GM10248 (cell line): ENCODE data around the gene ALPK3.

Source experiments
- CTCF ChIA-PET: fragments of 300-600 bp; sonication (Branson Sonifier 250); formaldehyde crosslinking; extraction: SDS; loops from one replicate; lab custom pipeline; 2021; ENCODE audit warnings: antibody characterized with exemption; lab: Yijun Ruan, JAX
- POLR2A ChIA-PET: fragments of 350-650 bp; sonication (Branson Sonifier 250); formaldehyde crosslinking; extraction: SDS; loops from one replicate; lab custom pipeline; 2020; ENCODE audit warnings: antibody characterized with exemption; lab: Yijun Ruan, JAX
- DNase-seq: peaks from one replicate; pipeline ENCODE4 v3.0.0; 2012; ENCODE audit errors: extremely low spot score
- TF ChIP-seq, protein P1 (sequence below): IDR thresholded peaks from 2 replicates; pipeline ENCODE4 v1.5.1; 2012; ENCODE audit warnings: mild to moderate bottlenecking, low read depth; ENCODE audit errors: extremely low read depth, missing control alignments, control extremely low read depth

ALPK3 gene

DNA sequence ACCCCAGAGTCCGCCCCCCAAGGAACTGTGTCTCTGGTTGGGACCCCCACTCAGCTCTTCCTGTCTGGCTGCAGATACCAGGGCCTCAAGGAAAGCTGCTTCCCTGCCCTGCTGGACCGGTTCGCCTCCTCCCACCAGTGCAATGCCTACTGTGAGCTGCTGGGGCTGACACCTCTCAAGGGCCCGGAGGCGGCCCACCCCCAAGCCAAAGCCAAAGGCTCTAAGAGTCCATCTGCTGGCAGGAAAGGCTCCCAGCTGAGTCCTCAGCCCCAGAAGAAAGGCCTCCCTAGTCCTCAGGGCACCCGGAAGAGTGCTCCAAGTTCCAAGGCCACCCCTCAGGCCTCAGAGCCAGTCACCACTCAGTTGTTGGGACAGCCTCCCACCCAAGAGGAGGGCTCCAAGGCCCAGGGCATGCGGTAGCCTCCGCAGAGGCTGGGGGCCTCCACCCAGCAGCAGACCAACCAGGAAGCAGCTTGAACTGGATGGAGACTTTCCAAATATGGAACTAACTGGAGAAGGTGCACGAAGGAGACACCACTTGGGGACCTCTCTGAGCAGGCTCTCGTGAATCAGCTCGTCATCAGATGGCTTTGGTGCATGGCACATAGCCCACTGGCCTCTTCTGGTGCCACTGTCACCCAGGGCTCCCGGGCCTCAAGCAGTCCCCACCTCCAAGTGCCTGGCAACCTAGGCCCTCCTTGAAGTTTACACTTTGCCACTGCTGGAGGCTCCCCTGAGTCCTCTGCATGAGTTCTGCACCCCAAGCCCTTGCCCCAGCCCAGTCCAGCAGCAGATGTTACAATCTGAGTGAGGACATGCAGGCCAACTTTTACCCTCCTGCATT lies 51.1 kb downstream of the ALPK3 start:
- CTCF ChIA-PET: interaction anchor here (1.0 to 3.7 kb wide), 3 partner anchors 8 to 269 kb away, joined by 3 to 7 read pairs (median 3); no protein-coding TSS in a partner anchor
- POLR2A ChIA-PET: no interaction called here
- TF ChIP-seq, protein P1, sequence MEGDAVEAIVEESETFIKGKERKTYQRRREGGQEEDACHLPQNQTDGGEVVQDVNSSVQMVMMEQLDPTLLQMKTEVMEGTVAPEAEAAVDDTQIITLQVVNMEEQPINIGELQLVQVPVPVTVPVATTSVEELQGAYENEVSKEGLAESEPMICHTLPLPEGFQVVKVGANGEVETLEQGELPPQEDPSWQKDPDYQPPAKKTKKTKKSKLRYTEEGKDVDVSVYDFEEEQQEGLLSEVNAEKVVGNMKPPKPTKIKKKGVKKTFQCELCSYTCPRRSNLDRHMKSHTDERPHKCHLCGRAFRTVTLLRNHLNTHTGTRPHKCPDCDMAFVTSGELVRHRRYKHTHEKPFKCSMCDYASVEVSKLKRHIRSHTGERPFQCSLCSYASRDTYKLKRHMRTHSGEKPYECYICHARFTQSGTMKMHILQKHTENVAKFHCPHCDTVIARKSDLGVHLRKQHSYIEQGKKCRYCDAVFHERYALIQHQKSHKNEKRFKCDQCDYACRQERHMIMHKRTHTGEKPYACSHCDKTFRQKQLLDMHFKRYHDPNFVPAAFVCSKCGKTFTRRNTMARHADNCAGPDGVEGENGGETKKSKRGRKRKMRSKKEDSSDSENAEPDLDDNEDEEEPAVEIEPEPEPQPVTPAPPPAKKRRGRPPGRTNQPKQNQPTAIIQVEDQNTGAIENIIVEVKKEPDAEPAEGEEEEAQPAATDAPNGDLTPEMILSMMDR: no peak
- no peak for DNase-seq

DNA sequence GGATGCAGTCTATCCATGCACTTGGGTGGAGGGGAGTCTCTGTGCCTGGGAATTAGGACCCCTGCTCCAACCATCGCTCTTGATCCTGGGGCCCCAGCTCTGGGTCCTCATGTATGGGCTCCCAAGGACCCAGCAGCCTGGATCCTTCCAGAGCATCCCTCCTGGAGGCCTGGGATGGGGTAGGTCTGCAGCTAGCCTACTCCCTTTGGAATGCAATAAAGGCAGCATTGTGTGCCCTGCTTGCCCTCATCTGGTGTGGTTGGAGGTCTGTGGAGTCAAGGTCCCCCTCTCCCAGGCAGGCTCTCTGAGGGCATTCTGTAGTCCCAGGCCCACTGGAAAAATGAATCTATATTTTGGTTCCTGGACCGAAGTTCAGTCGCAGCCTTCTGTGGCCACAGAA lies 52.4 kb downstream of the ALPK3 start:
- ChIA-PET CTCF (interaction anchor here (0.8 to 3.7 kb wide), 3 partner anchors 9 to 59 kb away, joined by 3 to 7 read pairs (median 5); no protein-coding TSS in a partner anchor), POLR2A (no interaction called here)
- no peak for DNase-seq
- TF ChIP-seq, protein P1: no peak

DNA sequence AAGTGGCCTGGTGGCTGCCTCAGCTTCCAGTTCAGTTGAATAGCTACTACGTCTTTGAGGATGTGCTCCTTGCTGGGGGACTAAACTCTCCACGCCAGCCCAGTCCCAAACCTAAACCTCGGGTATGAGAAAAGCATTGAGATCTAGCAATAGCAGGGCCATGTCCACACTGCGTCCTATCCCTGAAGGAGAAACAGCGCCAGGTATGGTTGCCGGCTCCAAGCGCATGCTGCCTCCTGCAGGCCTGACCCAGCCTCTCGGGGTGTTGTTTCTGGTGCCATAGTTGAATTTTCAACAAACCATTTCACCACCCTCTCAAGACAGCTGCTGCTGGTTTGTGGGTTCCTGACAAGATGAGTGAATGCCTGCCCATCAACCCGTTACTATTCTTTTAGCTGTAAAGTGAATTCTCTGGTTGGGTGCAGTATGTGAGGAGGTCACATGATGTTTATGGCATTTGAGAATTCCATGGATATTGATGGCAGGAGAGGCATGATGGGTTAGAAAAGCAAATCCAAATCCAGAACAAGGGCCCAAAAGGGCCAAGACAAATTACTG lies 54.4 kb downstream of the ALPK3 start:
- TF ChIP-seq, protein P1: no peak
- POLR2A ChIA-PET: no interaction called here
- no peak for DNase-seq
- CTCF ChIA-PET: interaction anchor here (1.2 to 1.3 kb wide), 2 partner anchors 17 to 25 kb away, joined by 3 to 4 read pairs; no protein-coding TSS in a partner anchor

DNA sequence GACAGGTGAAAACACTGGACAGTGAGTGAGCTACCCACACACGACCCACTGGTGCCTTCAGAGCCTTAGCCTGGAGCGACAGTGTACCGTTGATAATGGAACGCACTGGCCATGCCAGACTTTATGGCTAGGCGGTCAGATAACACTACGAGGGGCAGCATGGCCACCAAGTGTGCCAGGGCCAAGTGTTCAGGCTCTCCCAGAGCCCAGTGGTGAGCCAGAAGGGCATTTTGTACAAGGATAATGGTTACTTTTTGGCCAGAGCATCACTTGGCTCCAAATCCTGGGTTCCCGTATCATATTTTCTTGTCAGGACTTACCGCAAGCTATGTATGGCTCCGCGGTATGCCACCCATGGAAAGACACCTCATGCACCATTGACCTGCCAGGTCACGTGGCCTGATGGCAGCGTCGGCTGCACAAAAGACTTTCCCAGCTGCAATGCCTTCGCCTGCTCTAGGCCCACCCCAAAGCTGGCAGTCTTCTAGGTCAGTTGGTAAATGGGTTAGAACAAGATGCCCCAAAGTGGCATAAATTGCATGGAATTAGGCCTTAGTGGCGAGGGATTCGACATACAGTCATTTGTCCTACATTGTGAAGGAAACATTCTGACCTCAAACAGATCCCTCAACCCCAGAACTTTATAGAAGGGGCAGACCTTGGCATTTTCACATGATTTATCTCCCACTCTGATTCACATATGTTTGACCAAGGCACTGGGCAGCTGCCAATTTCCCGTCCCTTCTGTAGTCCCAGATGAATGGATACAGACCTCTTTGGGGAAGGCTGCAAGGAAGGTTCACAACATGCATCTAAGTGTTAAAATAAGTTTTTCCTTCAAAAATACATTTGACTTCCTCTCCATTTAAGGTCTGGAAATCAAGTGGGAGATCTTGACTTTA lies 55.1 kb downstream of the ALPK3 start:
- TF ChIP-seq, protein P1: no peak
- ChIA-PET POLR2A (no interaction called here), CTCF (interaction anchor here (1.0 to 1.2 kb wide), 2 partner anchors 26 to 56 kb away, joined by 3 read pairs; no protein-coding TSS in a partner anchor)
- no peak for DNase-seq

DNA sequence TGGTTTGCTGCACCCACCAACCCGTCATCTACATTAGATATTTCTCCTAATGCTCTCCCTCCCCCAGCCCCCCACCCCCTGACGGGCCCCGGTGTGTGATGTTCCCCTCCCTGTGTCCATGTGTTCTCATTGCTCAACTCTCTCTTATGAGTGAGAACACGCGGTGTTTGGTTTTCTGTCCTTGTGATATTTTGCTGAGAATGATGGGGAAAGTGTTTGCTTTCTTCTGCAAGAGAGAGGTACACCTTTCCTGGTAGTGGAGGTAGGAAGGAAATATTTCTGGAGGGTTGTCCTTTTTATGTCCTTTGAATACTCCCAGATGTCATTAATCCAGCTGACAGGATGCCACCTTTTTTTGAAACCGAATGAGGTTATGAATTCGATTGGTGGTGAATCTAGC lies 56.8 kb downstream of the ALPK3 start:
- POLR2A ChIA-PET: no interaction called here
- CTCF ChIA-PET: interaction anchor here (2.4 kb wide), 1 partner anchor 9 kb away, joined by 7 read pairs; no protein-coding TSS in a partner anchor
- TF ChIP-seq, protein P1: no peak
- no peak for DNase-seq

DNA sequence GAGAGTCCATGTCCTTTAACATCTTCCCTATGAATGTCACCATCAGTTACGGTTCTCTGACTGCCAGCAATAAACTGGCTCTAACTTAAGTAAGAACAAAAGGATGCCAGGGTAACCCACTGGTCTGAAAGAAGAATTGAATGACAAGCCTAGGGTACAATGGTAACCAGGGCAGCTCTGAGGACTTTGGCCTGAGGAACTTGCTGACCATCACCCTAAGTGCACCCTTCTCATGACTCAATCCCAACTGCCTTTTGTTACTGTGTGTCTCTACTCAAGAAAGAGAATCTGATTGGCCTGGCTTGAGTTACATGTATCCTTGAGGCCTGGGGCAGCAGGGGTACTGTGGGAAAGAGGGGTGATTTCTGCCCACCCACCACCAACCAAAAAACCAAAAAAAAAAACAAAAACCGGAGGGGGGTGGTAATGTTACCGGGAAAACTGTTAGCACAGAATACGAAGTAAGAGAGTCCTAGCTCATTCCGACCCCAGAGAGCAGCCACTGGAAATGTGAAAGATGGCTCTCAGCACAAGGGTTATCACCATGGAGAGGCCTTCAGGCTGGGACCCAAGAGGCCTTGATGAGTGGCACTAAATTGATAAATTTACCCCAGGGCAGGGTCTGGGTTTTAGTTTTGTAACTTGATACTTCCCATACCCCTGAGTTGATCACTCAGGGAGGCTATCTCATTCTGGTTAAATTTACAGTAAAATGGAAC lies 58.0 kb downstream of the ALPK3 start:
- ChIA-PET POLR2A (no interaction called here), CTCF (interaction anchor here (2.3 to 2.4 kb wide), 2 partner anchors 10 to 287 kb away, joined by 7 to 8 read pairs; no protein-coding TSS in a partner anchor)

More for the DNA sequence above, 58.0 kb downstream of the ALPK3 start:
- TF ChIP-seq, protein P1: no peak
- no peak for DNase-seq
